NCI-H2107 (cell line): ENCODE results near the gene MAST4.
A peak's percentile ranks its signal among the peaks of the same experiment; 100 is the strongest.
"Not testable (repeated sequence)": the region's sequence is repeated elsewhere in the genome, so short reads cannot be mapped to it uniquely, and the experiment has no call there.

Source experiments
- DNase-seq: peaks from one replicate; lab custom pipeline; 2025; lab: John Stamatoyannopoulos, UW

MAST4 gene

DNA sequence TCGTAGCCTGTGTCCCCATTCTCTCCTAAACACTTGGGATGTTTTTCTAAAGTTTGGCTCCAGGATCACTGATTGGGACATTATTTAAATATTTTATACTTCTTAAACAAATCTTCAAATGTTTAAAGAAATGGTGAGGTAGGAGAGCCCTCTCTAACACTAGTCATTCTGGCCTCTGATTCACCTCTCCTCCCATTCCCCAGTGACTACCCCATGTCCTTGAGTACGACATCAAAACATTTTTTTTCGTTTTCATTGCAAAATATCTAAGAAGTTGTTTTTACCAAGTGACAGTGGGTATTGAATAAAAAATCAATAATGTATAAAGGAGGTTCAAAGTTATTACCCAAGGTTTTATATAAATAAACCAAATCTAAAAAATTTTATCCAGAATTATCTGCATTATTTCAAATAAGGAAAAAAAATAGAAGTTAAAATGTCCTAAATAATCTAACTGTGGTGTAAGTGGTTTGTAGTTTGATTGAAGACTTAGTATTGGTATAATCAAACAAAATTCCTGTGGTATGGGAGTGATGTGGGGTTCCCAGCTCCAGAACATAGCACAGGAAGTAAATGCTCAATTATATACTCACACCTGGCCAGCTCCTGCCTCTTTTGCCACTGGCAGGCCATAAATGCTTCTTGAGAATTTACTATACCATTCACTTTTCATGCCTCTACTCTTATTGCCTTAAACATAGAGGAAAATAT, 51.1 kb downstream of the MAST4 start:
- DNase-seq, result no peak

DNA sequence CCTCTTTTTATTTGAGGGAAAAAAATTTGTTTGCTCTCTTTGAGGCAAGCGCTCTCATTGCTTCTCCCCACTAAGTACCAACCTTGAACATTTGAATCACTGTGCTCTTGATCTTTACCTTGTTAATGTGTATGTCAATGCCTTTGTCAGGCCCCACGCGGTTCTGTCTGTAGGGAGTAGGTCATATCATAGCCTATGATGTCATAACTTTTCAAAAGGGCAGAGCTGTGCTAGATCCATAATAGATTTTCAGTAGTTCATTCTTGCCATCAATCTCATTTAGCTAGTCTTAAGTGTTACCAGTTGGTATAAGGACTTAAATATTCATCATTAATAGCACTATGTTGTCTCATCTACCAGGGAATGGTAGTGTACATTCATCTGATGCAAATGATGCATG, 56.6 kb downstream of the MAST4 start:
- no peak for DNase-seq

DNA sequence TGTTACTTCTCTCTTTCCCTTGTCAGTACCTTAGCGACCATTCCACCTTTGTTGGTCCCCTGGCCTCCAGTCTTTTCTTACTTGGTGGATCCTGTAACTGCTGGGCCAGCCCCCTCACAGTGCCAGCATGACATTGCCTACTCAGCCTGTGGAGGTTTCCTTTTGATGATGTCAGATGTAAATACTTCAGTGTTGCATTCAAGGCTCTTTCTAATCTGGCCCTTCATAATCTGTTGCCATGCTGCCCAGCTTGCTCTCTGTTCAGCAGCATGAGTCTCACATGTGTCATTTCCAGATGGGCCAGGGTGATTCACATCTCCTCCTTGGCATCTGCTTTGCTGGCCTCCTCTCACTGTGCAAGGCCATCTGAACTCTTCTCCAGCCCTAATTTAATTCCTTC, 57.1 kb downstream of the MAST4 start:
- no peak for DNase-seq

DNA sequence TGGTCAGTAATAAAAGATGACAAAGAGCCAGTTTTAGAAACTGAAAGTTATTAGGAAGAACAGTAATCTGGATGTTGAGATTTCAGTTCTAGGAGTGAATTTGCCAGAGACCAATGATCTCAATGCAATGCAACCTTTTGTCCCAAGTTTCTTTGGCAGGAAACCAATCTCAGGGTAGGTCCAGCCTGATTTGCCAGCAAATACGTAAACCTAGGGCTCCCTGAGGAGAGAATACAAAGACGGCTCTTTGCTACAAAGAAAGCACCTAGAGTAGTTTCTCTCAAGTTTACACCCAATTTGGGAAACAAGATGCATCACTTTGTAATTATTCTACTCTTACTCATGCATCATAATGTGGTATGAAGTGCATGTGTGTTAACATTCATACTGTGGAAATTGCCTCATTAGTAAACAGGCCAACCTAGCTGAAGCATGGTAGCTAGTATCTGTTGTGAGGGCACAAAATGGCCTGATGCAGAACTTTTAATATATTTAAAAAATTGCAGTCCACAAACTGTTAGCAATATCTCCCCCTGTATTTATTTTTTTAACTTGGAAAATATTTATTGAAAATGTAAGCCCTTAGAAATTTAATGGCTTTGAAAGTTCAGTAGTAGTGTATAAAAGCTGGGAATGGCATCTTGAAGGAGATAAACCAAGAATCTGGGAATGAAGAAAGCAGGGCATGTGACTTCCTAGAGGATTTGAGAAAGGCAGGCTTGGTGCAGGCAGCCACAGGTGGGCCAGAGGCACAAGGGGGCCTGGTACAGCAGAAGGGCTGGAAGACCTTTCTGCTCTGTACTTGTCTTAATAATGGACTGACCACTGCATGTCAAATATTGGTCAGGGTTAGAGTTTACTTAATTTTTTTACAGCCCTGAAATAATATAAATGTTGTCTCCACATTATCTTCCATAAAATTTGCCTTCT, 59.5 kb downstream of the MAST4 start:
- no peak for DNase-seq

DNA sequence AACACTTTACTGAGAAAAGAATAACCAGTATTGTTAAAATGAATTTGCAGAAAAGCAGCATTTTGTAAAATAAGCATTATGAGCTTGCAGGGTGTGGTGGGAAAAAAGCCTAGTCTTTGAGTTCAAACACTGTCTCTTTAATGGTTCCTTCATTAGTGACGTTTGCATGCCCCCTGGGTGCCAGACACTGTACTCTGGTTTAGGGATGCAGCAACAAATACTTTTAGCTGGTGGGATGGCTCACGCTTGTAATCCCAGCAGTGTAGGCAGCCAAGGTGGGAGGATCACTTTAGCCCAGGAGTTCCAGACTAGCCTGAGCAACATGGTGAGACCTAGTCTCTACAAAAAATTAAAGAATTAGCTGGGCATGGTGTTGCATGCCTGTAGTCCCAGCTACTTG, 62.3 kb downstream of the MAST4 start:
- no peak for DNase-seq

DNA sequence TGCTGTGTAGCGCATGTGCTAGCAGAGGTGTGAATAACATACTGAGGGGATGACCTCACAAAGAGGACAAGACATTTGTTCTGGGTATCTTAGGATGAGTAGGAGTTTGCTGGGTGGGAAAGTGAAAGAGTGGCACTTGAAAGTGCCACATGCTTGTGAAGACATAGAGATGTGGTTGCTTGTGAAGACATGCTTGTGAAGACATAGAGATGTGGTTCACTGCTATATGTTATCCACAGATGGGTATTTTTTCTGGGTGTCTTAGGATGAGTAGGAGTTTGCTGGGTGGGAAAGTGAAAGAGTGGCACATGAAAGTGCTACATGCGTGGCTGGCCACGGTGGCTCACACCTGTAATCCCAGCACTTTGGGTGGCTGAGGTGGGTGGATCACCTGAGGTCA, 63.6 kb downstream of the MAST4 start:
- DNase-seq, result no peak

DNA sequence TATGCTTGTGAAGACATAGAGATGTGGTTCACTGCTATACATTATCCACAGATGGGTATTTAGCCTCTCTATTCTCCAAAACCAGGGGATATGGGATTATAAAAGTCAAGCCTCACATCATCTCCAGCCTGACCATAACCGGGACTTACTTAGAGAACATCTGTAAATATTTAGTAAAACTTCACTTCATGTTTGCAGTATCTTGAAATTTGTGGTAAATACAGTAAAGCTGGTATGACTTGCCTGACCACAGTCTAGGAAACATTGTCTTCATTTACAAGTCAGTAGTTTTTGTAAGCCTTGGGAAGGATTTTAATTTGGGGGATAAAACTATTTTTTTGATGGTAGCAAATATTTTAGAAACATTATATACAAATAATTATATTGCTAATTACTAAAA, 64.2 kb downstream of the MAST4 start:
- no peak for DNase-seq

DNA sequence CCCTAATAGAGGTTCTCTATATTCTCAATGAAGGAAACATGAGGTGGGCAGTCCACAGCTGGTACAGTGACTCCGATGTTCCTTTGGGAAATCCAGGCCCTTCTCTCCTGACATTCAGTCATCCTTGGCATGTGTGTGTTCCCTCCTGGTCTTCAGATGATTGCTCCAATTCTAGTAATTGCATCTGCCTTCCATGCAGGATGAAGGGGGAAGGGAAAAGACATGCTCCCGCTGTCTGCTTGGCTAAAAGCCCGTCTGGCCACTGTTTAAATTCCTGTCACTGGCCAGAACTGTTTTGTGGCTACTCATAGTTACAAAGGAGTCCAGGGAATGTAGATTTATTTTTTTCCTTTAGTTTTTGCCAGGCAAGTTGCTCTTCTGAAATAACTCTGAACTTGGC, 65.0 kb downstream of the MAST4 start:
- DNase-seq, result no peak

DNA sequence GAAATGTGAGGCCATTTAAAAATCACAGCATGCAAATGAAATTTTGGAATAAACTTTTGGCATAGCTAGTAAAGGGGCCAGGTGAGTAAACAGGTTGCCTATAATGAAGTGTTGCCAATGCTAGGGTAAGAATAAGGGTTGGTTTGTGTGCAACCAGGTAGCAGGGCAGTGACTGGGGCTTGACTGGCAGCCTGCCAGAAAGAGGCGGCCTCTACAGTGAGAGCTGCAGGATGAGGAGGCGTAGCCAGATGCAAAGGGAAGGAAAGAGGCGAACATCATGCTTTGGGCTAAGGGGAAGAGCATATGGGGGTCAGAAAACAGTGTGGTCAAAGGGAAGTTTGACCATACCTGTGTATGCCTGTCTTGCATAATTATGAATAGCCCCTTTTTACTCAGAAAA, 70.6 kb downstream of the MAST4 start:
- DNase-seq, result peak; percentile 11

DNA sequence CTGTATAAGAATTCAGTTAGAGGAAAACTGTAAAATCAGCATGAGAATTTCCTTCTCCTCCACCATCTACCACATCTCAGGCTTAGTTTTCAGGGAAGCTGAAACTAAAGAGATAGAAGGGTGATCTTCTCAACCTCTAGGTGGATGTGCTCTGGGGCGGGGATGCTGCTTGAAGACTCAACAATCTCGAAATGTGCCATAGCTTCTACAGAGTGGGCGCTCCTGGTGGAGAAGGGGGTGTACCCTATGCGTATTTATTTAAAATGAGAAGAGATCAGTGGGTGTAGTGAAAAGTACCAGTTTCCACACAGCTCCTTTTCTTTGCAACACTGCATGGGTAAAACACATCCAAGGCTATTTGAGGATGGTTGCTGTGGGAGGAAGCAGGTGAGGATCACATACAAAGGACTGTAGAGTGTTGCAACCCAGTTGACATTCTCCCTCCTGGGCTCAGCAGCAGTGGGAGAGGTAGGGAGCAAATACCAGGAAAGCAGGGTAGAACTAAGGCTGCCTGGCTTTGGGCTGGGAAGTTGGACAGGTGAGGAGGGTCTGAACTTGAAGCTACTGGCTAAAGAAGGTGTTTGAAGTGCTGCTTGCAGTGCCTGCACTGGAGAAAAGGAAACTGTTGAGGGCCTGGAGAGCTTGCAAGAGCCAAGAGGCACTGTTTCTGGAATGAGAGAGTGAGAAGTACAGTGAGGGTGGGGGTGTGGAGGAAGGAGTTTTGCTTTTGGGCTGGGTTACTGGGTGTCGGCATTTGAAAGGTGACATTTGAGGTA, 73.1 kb downstream of the MAST4 start:
- no peak for DNase-seq

DNA sequence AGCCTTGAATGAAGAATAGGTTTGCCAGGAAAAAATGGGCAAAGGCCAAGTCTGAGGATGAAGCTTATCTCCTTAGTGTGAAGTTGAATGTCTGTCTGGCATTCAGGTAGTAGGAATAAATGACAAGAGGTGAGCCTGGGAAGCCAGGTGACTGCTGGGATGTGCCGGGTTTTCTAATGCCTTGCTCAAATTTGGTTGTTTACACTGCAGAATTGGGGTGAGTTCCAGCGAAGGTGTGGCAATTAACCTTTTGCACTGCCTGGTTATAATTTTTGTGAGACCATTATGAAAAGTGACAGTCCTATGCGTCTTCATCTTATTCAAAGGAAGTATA, 73.6 kb downstream of the MAST4 start:
- DNase-seq, result no peak

DNA sequence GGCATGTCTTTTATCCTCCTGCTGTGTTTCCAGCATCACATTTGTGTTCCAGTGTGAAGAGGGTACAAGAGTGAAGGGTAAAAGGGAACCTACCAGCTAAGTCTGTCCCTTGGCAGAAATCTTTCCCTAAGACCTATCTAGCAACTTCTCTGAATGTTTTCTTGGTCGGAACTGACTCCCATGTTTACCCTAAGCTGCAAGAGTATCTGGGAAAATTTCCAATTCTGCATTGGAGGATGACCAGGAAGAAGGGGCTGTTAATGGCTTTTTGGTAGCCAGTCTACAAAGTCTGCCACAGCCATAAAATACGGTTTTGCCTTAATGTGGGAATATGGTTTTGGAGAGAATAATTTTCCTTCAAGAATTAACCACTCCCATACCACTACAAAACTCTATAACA, 75.1 kb downstream of the MAST4 start:
- DNase-seq, result no peak

DNA sequence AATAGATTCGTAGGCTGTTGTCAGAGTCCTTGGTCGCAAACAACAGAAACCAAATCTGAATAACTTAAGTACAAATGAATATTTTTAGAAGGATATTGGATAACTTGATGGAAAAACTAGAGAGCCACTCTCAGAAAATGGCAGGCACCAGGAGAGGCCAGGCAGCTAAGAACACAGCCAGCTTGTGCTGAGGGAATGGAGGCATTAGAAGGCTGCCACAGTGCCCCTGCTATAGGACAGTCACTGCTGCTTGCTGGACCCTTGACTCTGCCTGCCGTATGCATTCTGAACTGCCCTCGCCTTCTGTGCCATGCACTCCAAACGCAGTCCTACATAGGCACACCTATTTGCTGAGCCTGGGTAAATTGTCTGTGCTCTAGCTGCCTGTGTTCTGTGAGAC, 78.6 kb downstream of the MAST4 start:
- DNase-seq, result no peak

DNA sequence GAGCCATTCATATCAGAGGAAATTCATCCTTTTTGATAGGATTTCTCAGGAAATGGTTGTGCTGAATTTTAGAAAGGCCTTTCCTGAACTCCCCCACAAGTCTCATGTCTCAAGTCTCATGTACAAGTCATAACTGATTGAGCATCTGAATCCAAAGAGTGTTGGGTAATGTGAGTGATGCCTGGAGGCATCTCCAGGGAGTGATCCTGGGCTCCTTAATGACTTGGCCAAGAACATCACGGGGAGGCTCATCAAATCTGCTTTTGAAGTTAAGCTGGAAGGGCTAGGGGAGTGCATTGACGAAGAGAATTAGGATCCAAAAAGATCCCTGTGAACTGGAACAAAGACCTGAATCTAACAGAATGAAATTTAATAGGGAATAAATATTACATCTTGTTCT, 79.2 kb downstream of the MAST4 start:
- DNase-seq, result no peak

DNA sequence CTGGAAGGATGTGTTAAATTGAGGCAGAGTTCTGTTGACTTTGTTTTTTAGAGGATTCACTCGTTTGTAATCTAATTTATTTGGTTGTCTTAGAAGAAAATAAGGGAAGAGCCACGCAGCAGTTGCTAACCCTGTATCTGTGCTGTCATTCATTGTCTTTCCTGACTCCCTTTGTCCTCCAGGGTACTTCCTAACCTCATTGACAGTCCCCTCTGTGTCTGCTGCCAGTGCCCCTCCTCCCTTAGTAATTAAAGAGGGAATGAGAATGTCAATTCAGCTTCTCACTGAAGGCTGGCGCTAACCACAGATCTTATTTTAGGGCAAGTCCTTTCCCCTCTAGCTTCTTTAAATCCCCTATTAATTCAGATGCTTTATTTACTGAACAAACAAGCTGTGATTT, 84.0 kb downstream of the MAST4 start:
- no peak for DNase-seq

DNA sequence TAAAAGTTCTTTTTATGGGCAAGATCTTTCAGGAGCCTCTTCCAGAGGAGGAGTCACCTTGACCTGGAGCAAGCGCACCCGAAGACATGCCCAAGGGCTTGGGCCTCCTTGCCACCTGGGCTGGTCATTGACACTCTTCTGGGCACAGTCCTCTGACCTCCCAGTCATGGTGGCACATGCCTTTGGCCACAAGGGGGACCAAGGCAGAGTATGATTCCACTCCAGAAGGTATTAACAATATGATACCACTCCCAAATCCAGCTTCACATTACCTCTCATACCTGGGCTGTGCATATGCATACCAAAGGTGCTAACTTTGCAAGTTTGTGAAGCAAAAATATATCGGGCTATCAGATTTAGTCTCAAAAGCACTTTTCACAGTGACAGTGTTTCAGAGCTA, 84.6 kb downstream of the MAST4 start:
- no peak for DNase-seq

DNA sequence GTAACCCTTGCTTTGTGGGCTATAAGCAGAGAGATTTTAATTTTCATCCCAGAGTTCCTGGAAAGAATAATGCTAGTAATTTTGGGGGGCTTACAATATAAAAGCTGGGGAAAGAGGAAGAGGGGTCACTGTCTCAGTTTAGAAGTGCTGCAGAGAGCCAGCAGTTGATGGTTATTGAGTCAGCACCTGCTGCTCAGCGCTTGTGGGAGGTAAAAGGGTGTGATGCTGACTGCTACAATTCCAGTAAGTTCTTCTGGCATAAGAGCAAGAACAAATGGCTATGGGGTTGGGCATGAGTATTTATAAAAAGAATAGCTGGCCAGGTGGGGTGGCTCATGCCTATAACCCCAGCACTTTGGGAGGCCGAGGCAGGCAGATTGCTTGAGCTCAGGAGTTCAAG, 88.5 kb downstream of the MAST4 start:
- no peak for DNase-seq

DNA sequence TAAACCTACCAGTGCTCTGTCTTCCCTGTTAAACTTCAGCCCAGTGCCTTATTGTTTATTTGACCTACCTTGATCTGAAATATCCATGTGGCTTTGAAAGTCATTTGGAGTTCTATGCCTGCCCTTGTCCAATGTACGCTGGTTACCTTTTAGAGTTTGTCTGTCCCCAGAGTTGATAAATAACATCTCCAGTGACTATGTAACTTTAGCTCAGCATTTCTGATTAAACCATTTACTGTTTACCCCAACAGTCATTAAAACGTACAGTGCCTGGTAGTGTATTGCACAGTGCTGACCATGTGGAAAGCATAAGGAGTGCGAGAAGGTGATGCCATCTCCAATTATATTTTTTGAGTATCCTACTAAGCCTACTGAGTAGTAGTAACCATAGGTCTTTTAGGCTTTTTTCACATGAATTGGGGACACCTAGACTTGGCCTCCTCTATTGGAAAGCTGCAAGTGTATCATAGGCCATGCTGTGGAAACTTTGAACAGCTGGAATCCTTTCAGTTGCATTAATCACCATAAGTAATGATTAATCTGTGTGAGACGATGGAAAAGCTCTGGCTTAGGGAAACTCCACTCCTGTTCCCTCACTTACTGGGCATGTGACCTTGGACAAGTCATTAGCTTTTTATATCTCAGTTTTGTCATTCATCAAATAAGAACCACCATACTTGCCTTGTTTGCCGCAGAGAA, 93.5 kb downstream of the MAST4 start:
- no peak for DNase-seq

DNA sequence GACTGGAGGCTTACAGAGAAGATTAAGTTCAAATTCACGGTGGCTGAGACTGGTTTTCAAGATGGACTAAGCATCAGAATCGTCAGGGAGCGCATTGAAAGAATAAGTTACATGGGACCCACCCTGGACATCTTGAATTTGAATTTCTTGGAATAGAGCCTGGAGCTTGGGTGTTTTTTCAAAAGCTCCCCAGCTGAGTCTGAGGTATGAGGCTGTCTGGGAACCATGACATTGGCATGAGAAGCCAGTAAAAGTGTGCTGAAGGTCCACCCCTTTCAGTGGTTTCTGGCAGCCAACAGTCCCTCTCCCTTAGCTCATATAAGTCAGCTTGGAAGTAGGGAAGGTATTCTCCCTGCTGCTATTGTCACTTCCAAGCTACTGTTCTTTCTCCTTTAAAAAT, 97.8 kb downstream of the MAST4 start:
- DNase-seq, result no peak

DNA sequence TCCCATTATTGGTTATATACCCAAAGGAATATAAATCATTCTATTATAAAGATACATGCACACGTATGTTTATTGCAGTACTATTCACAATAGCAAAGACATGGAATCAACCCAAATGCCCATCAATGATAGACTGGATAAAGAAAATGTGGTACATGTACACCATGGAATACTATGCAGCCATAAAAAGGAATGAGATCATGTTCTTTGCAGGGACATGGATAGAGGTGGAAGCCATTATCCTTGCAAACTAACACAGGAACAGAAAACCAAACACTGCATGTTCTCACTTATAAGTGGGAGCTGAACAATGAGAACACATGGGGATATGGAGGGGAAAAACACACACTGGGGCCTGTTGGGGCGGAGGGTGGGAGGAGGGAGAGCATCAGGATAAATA, 99.6 kb downstream of the MAST4 start:
- DNase-seq, result not testable (repeated sequence)

DNA sequence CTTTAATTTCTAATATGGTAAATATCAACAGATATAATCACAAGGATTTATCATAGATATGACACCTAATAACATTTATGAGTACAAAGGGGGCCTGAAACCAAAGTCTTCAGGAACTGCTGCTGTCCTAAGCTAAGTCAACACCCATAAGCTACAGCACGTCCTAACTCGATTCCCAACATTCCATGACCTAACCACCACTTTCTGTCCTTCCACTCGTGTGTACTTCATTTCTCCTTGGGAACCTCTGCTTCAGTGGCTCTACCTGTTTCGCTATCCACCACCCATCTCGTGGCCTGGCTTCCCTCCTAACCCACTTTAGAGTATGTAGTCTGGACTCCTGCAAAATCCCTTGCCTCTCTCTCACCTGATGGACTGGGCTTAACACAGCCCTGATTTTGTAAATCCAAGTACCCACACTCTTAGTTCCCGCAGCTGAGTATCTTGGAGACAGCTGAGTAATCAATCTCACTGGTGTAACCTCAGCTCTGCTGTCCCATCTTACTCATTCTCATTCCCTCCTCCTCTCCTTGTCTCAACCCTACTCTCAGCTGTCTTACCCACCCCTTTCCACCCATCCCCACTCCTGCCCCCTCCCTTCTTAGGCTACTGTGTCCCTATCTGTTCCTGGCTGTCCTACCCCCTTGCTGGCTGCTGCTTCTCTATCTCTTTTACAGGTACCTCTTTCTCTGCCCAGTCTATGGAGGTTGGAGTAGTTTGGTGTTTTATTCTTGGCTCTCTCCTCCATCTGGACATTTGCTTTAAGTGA, 101.8 kb downstream of the MAST4 start:
- DNase-seq, result no peak

DNA sequence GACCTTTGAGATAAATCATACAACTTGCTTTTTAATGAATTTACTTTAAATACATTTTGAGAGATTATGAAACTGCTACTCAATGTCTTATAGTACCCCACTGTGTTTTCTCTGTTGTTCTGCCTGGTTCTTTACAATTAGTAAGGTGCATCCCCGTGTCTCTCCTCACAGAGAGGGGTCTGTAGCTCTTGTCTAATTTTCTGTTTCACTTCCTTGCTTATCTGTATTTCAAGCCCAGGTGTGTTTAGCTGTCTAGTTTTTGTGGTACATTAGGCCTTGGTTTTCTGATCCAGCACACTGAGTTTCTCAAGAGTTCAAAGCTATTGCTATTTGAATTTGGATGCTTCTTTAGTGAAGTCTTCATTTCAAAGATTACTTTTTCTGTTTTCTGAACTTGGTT, 105.1 kb downstream of the MAST4 start:
- no peak for DNase-seq
